Measurements from ENCODE around the gene MORC1. TPM values are rescaled to one million over a fixed set of nuclear protein-coding genes. Genes with fewer than 3 reads are reported as not detected.
A peak's percentile ranks its signal among the peaks of the same experiment; 100 is the strongest.
"Not testable (repeated sequence)": the region's sequence is repeated elsewhere in the genome, so short reads cannot be mapped to it uniquely, and the experiment has no call there.

MORC1 gene
- not detected for total RNA-seq
- long read RNA-seq = 0 reads

DNA sequence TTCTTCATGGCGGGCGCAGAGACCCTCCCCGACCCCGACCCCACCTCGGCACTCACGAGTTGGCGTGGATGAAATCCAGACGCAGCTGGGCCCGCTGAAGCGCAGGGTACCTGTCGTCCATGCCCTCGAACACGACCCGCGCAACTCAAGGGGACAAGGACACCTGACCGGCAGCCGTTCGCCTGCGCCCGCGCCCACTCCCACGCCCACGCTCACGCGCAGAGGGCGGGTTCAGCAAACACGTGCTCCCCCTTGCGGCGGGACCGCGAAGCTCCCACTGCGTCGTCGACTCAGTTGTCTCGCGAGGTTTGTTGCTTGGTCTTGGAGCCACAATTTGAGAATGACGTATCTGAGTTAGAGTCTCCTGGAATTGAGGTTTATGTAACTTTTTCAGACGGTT, at the start of gene MORC1:
Gene MORC1 (minus strand): TSS at position 196 of the 400 bp plus-strand sequence. CDS start 75 bp downstream, at position 121.
- ATAC-seq (no peak), DNase-seq (no peak)
- intact Hi-C loops (cut with DNase I, micrococcal nuclease) = no loop called here

DNA sequence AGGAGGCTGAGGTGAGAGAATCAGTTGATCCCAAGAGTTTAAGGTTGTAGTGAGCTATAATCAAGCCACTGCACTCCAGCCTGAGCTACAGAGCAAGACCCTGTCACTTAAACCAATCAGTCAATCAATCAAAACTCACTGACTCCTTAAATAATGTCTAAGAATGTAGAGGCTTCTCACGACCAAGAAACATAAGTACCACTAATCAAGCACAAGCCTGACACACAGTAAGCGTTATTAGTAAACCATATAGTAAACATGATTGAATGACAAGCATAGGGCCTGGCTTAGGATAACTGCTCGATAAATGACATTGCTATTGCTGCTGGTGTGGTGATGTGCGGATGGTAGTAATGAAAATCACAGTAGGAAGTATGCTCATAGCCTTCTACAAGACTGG, 48.0 kb upstream of the MORC1 start:
- ATAC-seq (no peak), DNase-seq (no peak)
- intact Hi-C loops (cut with DNase I, micrococcal nuclease) = no loop called here

- ATAC-seq (peak; percentile 95), DNase-seq (no peak)
- intact Hi-C loops (cut with DNase I, micrococcal nuclease) = no loop called here
Measured at GRCh38 chr3:109161487-109162123, 43.7 kb upstream of the MORC1 start.

- intact Hi-C loops (cut with DNase I, micrococcal nuclease) = no loop called here
- DNase-seq (no peak), ATAC-seq (peak; percentile 86)
Measured at GRCh38 chr3:109155828-109156227, 37.9 kb upstream of the MORC1 start.

GRCh38 chr3:109154979-109155378, 37.0 kb upstream of the MORC1 start:
- ATAC-seq (no peak), DNase-seq (no peak)
- intact Hi-C loops (cut with DNase I, micrococcal nuclease) = no loop called here

DNA sequence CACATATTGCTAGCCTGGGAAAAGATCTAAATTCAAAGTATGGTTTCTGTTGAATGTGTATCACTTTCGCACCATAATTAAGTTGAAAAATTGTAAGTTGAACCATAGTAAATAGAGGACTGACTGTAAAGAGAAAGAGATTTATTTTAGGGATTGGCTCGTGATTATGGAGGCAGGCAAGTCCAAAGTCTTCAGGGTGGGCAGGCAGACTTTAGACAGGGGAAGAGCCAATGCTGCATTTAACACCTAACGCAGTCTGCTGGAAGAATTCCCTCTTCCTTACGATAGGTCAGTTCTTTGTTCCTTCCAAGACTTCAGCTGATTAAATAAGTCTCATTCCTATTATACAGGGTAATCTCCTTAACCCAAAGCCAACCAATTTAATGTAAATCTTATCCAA, 34.4 kb upstream of the MORC1 start:
- ATAC-seq (peak; percentile 77), DNase-seq (peak in 1 of 2 donors; percentile 20)
- intact Hi-C loops (cut with DNase I, micrococcal nuclease) = no loop called here

DNA sequence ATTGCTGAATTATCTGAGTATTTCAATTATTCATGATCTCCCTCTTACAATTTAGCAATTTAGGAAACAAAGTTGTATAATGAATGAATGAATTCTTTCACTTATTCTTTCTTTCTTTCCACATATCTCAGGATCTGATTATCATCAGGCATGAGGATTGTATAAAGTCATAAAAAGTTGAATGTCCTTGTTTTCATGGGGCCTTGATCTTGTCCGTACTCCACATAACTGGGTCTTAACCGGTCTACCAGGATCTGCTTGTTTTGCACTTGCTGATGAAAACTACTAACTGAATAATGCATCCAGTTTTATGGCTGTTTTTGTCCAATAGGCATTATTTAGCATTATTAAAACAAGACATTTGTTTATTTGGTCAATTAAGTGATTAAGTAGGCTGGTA, 31.1 kb upstream of the MORC1 start:
- ATAC-seq (peak; percentile 50), DNase-seq (no peak)
- intact Hi-C loops (cut with DNase I, micrococcal nuclease) = no loop called here

- no peak for ATAC-seq
- DNase-seq = no peak
- intact Hi-C loops (cut with DNase I, micrococcal nuclease) = no loop called here
Measured at GRCh38 chr3:109143646-109144045, 25.7 kb upstream of the MORC1 start.

- no peak for ATAC-seq
- intact Hi-C loops (cut with DNase I, micrococcal nuclease) = no loop called here
- DNase-seq = no peak
Measured at GRCh38 chr3:109140318-109140717, 22.4 kb upstream of the MORC1 start.

DNA sequence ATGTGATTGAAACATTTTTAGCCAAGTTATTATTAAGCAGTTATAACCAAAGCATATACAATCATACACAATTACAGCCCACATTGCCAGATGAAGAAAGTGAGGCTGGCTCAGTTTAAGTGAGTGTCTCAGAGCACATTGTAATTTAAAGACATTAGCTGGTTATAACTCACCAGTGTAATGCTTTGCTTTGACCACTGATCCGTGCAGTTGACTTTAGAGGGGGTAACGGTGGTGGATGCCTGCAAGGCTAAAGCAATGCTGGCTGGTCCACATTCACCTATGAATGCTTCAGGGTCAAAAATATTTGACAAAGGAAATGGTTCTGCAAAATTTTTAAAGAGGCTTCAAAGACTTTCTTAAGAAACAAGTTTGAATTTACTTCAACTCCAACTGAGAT, 19.8 kb upstream of the MORC1 start:
- no peak for ATAC-seq

GRCh38 chr3:109136523-109136922, 18.6 kb upstream of the MORC1 start, which contains the start of gene C3orf85:
C3orf85 (plus strand) TSS chr3:109136719; CDS start chr3:109136848, 129 bp downstream.
- intact Hi-C loops (cut with DNase I, micrococcal nuclease) = no loop called here
- ATAC-seq = peak; percentile 73
- DNase-seq = no peak

More for the DNA sequence above, 19.8 kb upstream of the MORC1 start:
- intact Hi-C loops (cut with DNase I, micrococcal nuclease) = no loop called here
- DNase-seq = no peak

DNA sequence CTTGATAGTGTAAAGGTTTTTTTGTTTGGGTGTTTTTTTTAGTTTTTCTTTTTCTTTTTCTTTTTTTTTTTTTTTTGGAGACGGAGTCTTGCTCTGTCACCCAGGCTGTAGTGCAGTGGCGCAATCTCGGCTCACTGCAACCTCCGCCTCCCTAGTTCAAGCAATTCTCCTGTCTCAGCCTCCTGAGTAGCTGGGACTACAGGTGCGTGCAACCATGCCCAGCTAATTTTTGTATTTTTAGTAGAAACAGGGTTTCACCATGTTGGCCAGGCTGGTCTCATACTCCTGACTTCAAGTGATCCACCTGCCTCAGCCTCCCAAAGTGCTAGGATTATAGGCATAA, 15.5 kb upstream of the MORC1 start:
- DNase-seq; intact Hi-C loops (cut with DNase I, micrococcal nuclease): not testable (repeated sequence)
- peak; percentile 45 for ATAC-seq

DNA sequence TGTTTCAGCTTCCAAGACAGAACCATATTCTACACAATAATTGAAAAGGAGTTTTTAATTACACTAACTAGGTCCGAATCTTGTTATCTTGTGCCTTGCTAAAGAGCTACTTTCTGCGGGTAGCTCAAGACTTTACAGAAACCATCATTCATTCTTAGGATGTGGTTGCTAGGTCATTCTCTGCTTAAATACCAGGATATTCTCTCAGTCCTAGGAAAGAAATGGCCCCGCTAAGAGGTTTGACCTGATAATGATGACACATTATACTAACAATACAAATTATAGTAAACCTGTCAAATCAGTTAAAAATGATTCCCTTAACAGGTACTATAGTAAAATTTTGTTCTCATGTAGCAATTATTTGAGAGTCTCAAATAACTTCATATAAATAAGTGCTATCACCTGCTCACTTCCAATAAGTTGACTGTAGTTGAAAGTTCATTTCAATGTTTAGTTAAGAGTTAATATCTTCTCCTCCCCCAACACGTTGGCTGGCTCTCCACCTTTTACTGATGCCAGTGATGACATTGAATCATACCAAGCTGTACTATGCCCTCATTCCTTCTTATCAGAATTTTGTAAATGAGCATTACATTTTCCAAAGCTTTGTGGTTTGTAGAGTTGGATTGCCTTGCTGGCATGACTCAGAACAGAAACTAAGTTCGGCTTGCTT, 15.0 kb upstream of the MORC1 start:
- DNase-seq (peak; percentile 61 to 68), ATAC-seq (peak; percentile 95)
- intact Hi-C loops (cut with DNase I, micrococcal nuclease) = no loop called here

DNA sequence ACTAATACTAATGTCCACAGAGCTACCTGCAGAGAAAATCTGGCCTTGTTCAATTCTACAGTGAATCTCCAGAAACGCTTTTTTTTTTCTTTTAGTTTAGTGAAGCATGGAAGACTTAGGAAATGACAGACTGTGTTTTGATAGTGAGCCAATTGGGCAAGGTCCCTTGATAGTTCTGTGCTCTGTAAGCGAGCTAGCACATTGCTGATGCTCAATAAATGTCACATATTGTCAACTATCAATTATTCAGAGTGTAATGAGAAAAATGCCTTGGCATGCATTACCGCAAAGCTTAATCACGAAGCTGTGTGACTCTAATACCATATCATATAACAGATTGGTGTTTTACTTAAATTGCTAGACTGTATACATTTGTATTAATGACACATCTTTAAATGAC, 13.3 kb upstream of the MORC1 start:
- DNase-seq = no peak
- ATAC-seq = no peak
- intact Hi-C loops (cut with DNase I, micrococcal nuclease) = no loop called here

GRCh38 chr3:109127553-109127952, 9.6 kb upstream of the MORC1 start:
- DNase-seq (no peak), ATAC-seq (no peak)
- intact Hi-C loops (cut with DNase I, micrococcal nuclease) = no loop called here

- no peak for DNase-seq
- peak; percentile 100 for ATAC-seq
- intact Hi-C loops (cut with DNase I, micrococcal nuclease) = no loop called here
Measured at GRCh38 chr3:109125902-109126301, 8.0 kb upstream of the MORC1 start.

DNA sequence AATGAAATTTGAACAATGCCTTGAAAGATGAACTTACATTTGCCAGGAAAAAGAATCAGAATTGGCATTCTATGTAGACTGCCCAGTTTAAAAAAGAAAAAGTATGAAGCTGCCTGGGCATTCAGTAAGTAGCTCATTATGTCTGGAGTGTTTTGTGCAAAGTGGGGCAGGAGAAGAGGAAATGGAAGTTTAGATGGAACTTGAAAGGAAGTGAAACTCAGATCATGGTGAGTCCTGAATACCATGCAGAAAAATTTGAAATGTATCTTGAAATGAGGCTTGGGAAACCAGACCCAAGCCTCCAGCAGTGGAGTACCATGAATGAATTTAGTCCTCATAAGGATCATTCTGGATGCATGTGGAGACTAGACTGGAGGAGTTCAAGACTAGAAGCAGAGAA, 4.8 kb upstream of the MORC1 start:
- ATAC-seq = no peak
- intact Hi-C loops (cut with DNase I, micrococcal nuclease) = no loop called here

GRCh38 chr3:109118584-109118983, 650 bp upstream of the MORC1 start:
- intact Hi-C loops (cut with DNase I, micrococcal nuclease) = no loop called here
- DNase-seq (no peak), ATAC-seq (peak; percentile 27)

More for the DNA sequence above, 4.8 kb upstream of the MORC1 start:
- DNase-seq = no peak

- DNase-seq (no peak), ATAC-seq (no peak)
- intact Hi-C loops (cut with DNase I, micrococcal nuclease) = no loop called here
Measured at GRCh38 chr3:109116031-109116430, 1.9 kb downstream of the MORC1 start.

- intact Hi-C loops (cut with DNase I, micrococcal nuclease) = no loop called here
- ATAC-seq = no peak
- DNase-seq = no peak
Measured at GRCh38 chr3:109115451-109115850, 2.5 kb downstream of the MORC1 start.

DNA sequence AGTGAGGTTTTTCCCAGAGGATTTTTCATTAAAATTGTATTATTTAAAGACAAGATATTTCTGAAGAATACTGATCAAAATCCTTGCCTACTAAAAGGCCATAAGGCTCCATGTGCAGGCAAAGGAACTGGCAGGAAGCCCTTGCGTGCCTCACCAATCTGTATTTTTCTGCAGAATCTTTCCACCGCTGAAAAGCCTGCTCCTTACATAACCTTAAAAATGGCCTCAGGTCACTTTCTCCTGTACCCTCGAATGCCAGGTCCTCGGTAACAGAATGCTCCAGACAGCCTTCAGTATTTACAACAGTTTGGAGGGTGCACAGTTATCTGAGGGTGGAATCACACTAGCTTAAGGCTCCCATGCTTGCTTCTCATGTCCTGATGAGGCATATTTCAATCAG, 3.2 kb downstream of the MORC1 start:
- intact Hi-C loops (cut with DNase I, micrococcal nuclease) = no loop called here
- DNase-seq (no peak), ATAC-seq (no peak)
